ENCODE measurements around the gene FYB1.

FYB1 gene

GRCh38 chr5:39186722-39187539, 32.4 kb downstream of the FYB1 start:
- no peak for TF ChIP-seq CTCF (IDR thresholded peaks at IDR 0.05)

- no peak for TF ChIP-seq CTCF (IDR thresholded peaks at IDR 0.05)
Observed at GRCh38 chr5:39186289-39186688, 33.1 kb downstream of the FYB1 start.

GRCh38 chr5:39185761-39186160, 33.6 kb downstream of the FYB1 start:
- TF ChIP-seq CTCF (IDR thresholded peaks at IDR 0.05), result no peak

- TF ChIP-seq CTCF (IDR thresholded peaks at IDR 0.05), result no peak
Observed at GRCh38 chr5:39178861-39179260, 40.5 kb downstream of the FYB1 start.

- no peak for TF ChIP-seq CTCF (IDR thresholded peaks at IDR 0.05)
Observed at GRCh38 chr5:39178171-39178570, 41.2 kb downstream of the FYB1 start.

- TF ChIP-seq CTCF (IDR thresholded peaks at IDR 0.05), result no peak
Observed at GRCh38 chr5:39177631-39177964, 41.8 kb downstream of the FYB1 start.

GRCh38 chr5:39176759-39177630, 42.4 kb downstream of the FYB1 start:
- TF ChIP-seq CTCF (IDR thresholded peaks at IDR 0.05), result no peak

All from LNCAP (cell line).